GM12872 (cell line): ENCODE results near the gene AKR1B15.

ENCODE experiments used
- CTCF ChIP-seq: IDR thresholded peaks from 3 replicates; pipeline ENCODE4 v1.5.1; 2011; ENCODE audit warnings: low read depth, mild to moderate bottlenecking, low read length, moderate library complexity; ENCODE audit not compliant: insufficient read depth

The AKR1B15 gene

GRCh38 chr7:134548877-134549276, at the start of gene AKR1B15:
TSS of gene AKR1B15 (plus strand) at chr7:134549110. CDS start at chr7:134564620, 15,510 bp downstream.
- no peak for TF ChIP-seq CTCF

GRCh38 chr7:134500406-134500805, 48.5 kb upstream of the AKR1B15 start:
- TF ChIP-seq CTCF: no peak

GRCh38 chr7:134500982-134501381, 47.9 kb upstream of the AKR1B15 start:
- TF ChIP-seq CTCF: no peak

GRCh38 chr7:134502463-134503371, 46.2 kb upstream of the AKR1B15 start:
- TF ChIP-seq CTCF: no peak

- no peak for TF ChIP-seq CTCF
Measured at GRCh38 chr7:134504660-134505164, 44.2 kb upstream of the AKR1B15 start.

GRCh38 chr7:134505856-134506255, 43.1 kb upstream of the AKR1B15 start:
- TF ChIP-seq CTCF: no peak

- TF ChIP-seq CTCF: no peak
Measured at GRCh38 chr7:134509010-134509409, 39.9 kb upstream of the AKR1B15 start.
